Endothelial cell of umbilical vein (primary cell): ENCODE data around the gene CRTC1. TPM values are rescaled to one million over a fixed set of nuclear protein-coding genes. Genes with fewer than 3 reads are reported as not detected.

Source experiments
- BruUV-seq: library from RNA; stranded (reverse); fragments of 400-500 nt; replicated peaks from 2 replicates; lab custom pipeline; 2021; lab: Mats Ljungman, UMichigan
- CTCF ChIA-PET: fragments of 300-600, 350-600 bp; sonication (Branson Sonifier 250); formaldehyde crosslinking; loops from one replicate; lab custom pipeline; 2021; ENCODE audit warnings: antibody characterized with exemption, inconsistent platforms; lab: Charles Lee
- POLR2A ChIA-PET: fragments of 300-600, 350-600 bp; sonication (Branson Sonifier 250); formaldehyde crosslinking; loops from one replicate; lab custom pipeline; 2021; ENCODE audit warnings: antibody characterized with exemption, inconsistent platforms; lab: Charles Lee
- DNase-seq: peaks from one replicate; pipeline ENCODE4 v3.0.0-alpha.2; 2011; ENCODE audit warnings: low read depth, low spot score
- FAIRE-seq: peaks from 2 replicates; lab custom pipeline; 2011; peaks lifted over from hg19 to GRCh38; lab: Jason Lieb, UNC
- H2AFZ ChIP-seq: 2 replicates; pipeline ENCODE4 v1.6.0; 2012; ENCODE audit warnings: low read depth, low read length, control low read depth, inconsistent platforms
- H3K27ac ChIP-seq: 2 replicates; pipeline ENCODE4 v1.5.1; 2011; ENCODE audit warnings: low read depth, mild to moderate bottlenecking, control low read depth, low read length, moderate library complexity; ENCODE audit not compliant: insufficient read depth
- H3K27me3 ChIP-seq, 2 experiments: 2 replicates each; pipeline versions ENCODE4 v1.6.0 to v1.6.1; 2011; ENCODE audit warnings: low read length in 2 of 2, mixed read lengths in 1 of 2; ENCODE audit not compliant: control insufficient read depth in 2 of 2, insufficient read depth in 2 of 2
- H3K36me3 ChIP-seq, 2 experiments: 2 replicates in 1 of 2; 3 replicates in 1 of 2; pipeline ENCODE4 v1.5.1; 2011; ENCODE audit warnings: low read length in 2 of 2, mild to moderate bottlenecking in 1 of 2, moderate library complexity in 1 of 2; ENCODE audit not compliant: control insufficient read depth in 2 of 2, insufficient read depth in 2 of 2; ENCODE audit errors: extremely low read depth in 1 of 2
- H3K4me1 ChIP-seq: 3 replicates; pipeline ENCODE4 v1.5.1; 2011; ENCODE audit warnings: mild to moderate bottlenecking, low read length; ENCODE audit not compliant: control insufficient read depth, insufficient read depth; ENCODE audit errors: extremely low read depth
- H3K4me2 ChIP-seq: 2 replicates; pipeline ENCODE4 v1.6.1; 2011; ENCODE audit warnings: low read length, control low read depth, mixed read lengths; ENCODE audit not compliant: insufficient read depth
- H3K4me3 ChIP-seq, 3 experiments: fragments of 200-600 bp in 1 of 3; sonication (generic), shearing (Covaris generic) in 1 of 3; replicated peaks in 1 of 3; 2 replicates each; pipeline ENCODE4 v1.5.1; 2011 to 2016; ENCODE audit warnings: control low read depth in 3 of 3, low read length in 3 of 3, mild to moderate bottlenecking in 2 of 3, inconsistent platforms in 1 of 3, low read depth in 1 of 3, moderate library complexity in 1 of 3; ENCODE audit not compliant: insufficient read depth in 1 of 3
- H3K79me2 ChIP-seq: 2 replicates; pipeline ENCODE4 v1.6.0; 2012; ENCODE audit warnings: low read length, inconsistent platforms; ENCODE audit not compliant: control insufficient read depth, insufficient read depth
- H3K9ac ChIP-seq: replicated peaks from 2 replicates; pipeline ENCODE3; 2011; ENCODE audit warnings: low read length, control low read depth; ENCODE audit not compliant: insufficient read depth; ENCODE audit errors: extremely low read depth
- H3K9me1 ChIP-seq: replicated peaks from 3 replicates; pipeline ENCODE4 v1.6.0; 2011; ENCODE audit warnings: mild to moderate bottlenecking, low read length; ENCODE audit not compliant: control insufficient read depth, insufficient read depth; ENCODE audit errors: extremely low read depth
- H3K9me3 ChIP-seq: replicated peaks from 2 replicates; pipeline ENCODE4 v1.5.1; 2012; ENCODE audit warnings: low read length, inconsistent platforms; ENCODE audit not compliant: control insufficient read depth, insufficient read depth
- H4K20me1 ChIP-seq: replicated peaks from 2 replicates; pipeline ENCODE3; 2011; ENCODE audit warnings: mild to moderate bottlenecking, low read length; ENCODE audit not compliant: control insufficient read depth, insufficient read depth; ENCODE audit errors: extremely low read depth
- CTCF ChIP-seq, 2 donors: IDR thresholded peaks; 1 replicate in 1 of 2; 2 replicates in 1 of 2; pipeline ENCODE4 v1.5.1; 2011; ENCODE audit warnings: low read length in 2 of 2, mild to moderate bottlenecking in 2 of 2, moderate library complexity in 2 of 2, control low read depth in 1 of 2, inconsistent platforms in 1 of 2, low read depth in 1 of 2; ENCODE audit not compliant: insufficient read depth in 1 of 2; ENCODE audit errors: extremely low read depth in 1 of 2
- EZH2 ChIP-seq: IDR thresholded peaks from 2 replicates; pipeline ENCODE4 v1.6.1; 2012; ENCODE audit warnings: borderline replicate concordance, low read depth, mild to moderate bottlenecking, moderate library complexity, low read length, inconsistent platforms; ENCODE audit not compliant: severe bottlenecking
- FOS ChIP-seq: IDR thresholded peaks from 2 replicates; pipeline ENCODE4 v1.6.1; 2011; ENCODE audit warnings: mild to moderate bottlenecking, low read length, moderate library complexity, borderline replicate concordance; ENCODE audit not compliant: insufficient read depth
- GATA2 ChIP-seq: IDR thresholded peaks from 2 replicates; pipeline ENCODE4 v1.7.0; 2011; ENCODE audit warnings: low read depth, mild to moderate bottlenecking, moderate library complexity, mixed read lengths, low read length; ENCODE audit not compliant: insufficient read length, insufficient read depth
- JUN ChIP-seq: IDR thresholded peaks from 2 replicates; pipeline ENCODE4 v1.6.1; 2011; ENCODE audit warnings: borderline replicate concordance, low read depth; ENCODE audit not compliant: insufficient read length, insufficient read depth
- MAX ChIP-seq: IDR thresholded peaks from 2 replicates; pipeline ENCODE4 v1.6.1; 2011; ENCODE audit not compliant: insufficient read depth, insufficient read length
- MYC ChIP-seq: IDR thresholded peaks from one replicate; pipeline ENCODE4 v1.6.1; 2011; ENCODE audit warnings: mild to moderate bottlenecking, low read depth, low read length
- POLR2A ChIP-seq: IDR thresholded peaks from 2 replicates; pipeline ENCODE4 v1.6.1; 2012; ENCODE audit warnings: low read depth, mild to moderate bottlenecking, control low read depth, low read length
- POLR2AphosphoS5 ChIP-seq: IDR thresholded peaks from 2 replicates; pipeline ENCODE4 v1.6.1; 2012; ENCODE audit warnings: low read depth, mild to moderate bottlenecking, control low read depth, low read length, moderate library complexity; ENCODE audit not compliant: insufficient read depth
- dilution Hi-C: fragments of 300-500 bp; cut with MboI; formaldehyde crosslinking; loops from one replicate; pipeline ENCODE4 v1.15.0; 2019; ENCODE audit warnings: low sequenced_read_pairs; ENCODE audit not compliant: extremely low pct_ligation_motif_present
- intact Hi-C: fragments of 100-400 bp; cut with micrococcal nuclease; formaldehyde crosslinking; loops from one replicate; pipeline ENCODE4 v1.10.0; 2022
- polyA plus RNA-seq, 4 experiments: library from polyadenylated mRNA; depleted of rRNA in 3 of 4; stranded (reverse) in 3 of 4; unstranded in 1 of 4; fragments of >200 nt; gene quantifications; 2 replicates each; pipeline versions ENCODE4 v1.2.1 to v1.2.3, GENCODE V29; 2011 to 2012; ENCODE audit warnings: missing spikeins in 1 of 4
- total RNA-seq: library from RNA; stranded (reverse); gene quantifications from 2 replicates; pipeline ENCODE4 v1.2.3, GENCODE V29; 2021

The CRTC1 gene
- total and polyA plus RNA-seq, 2 donors (not counting 3 experiments of a cell fraction or from before 2014, with no cell fraction given) = 4.2 to 11.4 TPM

- ChIA-PET CTCF (interaction anchor here (0.6 kb wide), 1 partner anchor 30 kb away, joined by 4 read pairs; no protein-coding TSS in a partner anchor), POLR2A (no interaction called here)
- dilution Hi-C loops = no loop called here
- TF ChIP-seq MYC (no peak), FOS (no peak), MAX (no peak), CTCF (IDR thresholded peaks at IDR 0.05; ENCODE audit: extremely low read depth in 1 of 2, insufficient read depth in 1 of 2, low read depth in 1 of 2, low read length in 2 of 2) (no peak), POLR2AphosphoS5 (no peak), JUN (no peak), POLR2A (no peak), EZH2 (no peak), GATA2 (no peak)
- no peak for FAIRE-seq
- BruUV-seq = no TSS peak
- H3K4me1 ChIP-seq = no peaks in the 10 kb centered on the region
- H3K9me3 ChIP-seq = no peaks in the 10 kb centered on the region
- H3K9ac ChIP-seq = no peak overlapping the region
- H3K9me1 ChIP-seq = no peaks in the 10 kb centered on the region
- no peaks in the 10 kb centered on the region for H3K36me3 ChIP-seq
- H3K27ac ChIP-seq = no peak overlapping the region
- no peak overlapping the region for H3K4me2 ChIP-seq
- DNase-seq = no peak
- intact Hi-C loops = no loop called here
- H3K79me2 ChIP-seq = no peaks in the 10 kb centered on the region
- no peak overlapping the region for H2AFZ ChIP-seq
- no peaks in the 10 kb centered on the region for H4K20me1 ChIP-seq
- no peak overlapping the region for H3K4me3 ChIP-seq
- H3K27me3 ChIP-seq = no peaks in the 10 kb centered on the region
Observed at GRCh38 chr19:18723871-18724377, 40.4 kb downstream of the CRTC1 start.
